Liver (tissue), 3 donors: Measurements from ENCODE around the gene GBE1.

Experiments
- ATF3 ChIP-seq: IDR thresholded peaks from 2 replicates; pipeline ENCODE4 v1.6.1; 2016; ENCODE audit warnings: antibody characterized with exemption
- EGR1 ChIP-seq, 2 donors: IDR thresholded peaks; 2 replicates each; pipeline ENCODE4 v1.6.1; 2016 to 2018; ENCODE audit warnings: antibody characterized with exemption in 2 of 2, low read depth in 2 of 2
- FOXA1 ChIP-seq: IDR thresholded peaks from 2 replicates; pipeline ENCODE4 v1.6.1; 2016; ENCODE audit warnings: antibody characterized with exemption
- HNF4A ChIP-seq, 2 donors: conservative IDR thresholded peaks; 2 replicates each; pipeline ENCODE4 v1.6.1; 2016; ENCODE audit warnings: antibody characterized with exemption in 2 of 2, mild to moderate bottlenecking in 2 of 2
- MAX ChIP-seq: IDR thresholded peaks from 2 replicates; pipeline ENCODE4 v1.6.1; 2016; ENCODE audit warnings: antibody characterized with exemption
- RAD21 ChIP-seq, 2 donors: IDR thresholded peaks; 2 replicates each; pipeline ENCODE4 v1.6.1; 2016; ENCODE audit warnings: antibody characterized with exemption in 2 of 2, mild to moderate bottlenecking in 2 of 2
- REST ChIP-seq: IDR thresholded peaks from 2 replicates; pipeline ENCODE4 v1.6.1; 2016; ENCODE audit warnings: antibody characterized with exemption, mild to moderate bottlenecking
- SP1 ChIP-seq: IDR thresholded peaks from 2 replicates; pipeline ENCODE4 v1.6.1; 2018; ENCODE audit warnings: antibody characterized with exemption, mild to moderate bottlenecking
- TF ChIP-seq, protein P1 (sequence below): fragments of 150-350 bp; IDR thresholded peaks from 2 replicates; pipeline ENCODE4 v1.5.1; 2017; ENCODE audit warnings: improper control_type of control experiment, low read depth, low read length; ENCODE audit not compliant: missing input control
- donor health status: healthy.
- donor health status: healthy.

DNA sequence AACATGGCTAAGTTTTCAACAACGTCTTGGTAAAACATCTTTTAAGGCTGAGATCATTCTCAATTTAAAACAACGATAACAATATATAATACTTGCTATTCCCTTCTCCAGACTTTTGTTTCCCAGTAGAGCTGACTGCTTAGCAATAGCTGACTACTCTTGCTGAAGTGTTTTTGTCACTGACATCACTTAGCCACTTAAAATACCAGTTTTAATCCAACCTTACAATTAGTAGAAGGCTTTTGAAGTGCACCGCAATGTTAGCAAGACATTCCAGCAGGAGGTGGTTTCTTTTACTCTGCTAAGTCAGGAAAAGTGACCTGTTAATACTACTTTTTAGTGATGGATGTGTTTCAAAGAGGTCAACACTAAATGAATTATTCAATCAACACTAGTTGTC, 28.7 kb upstream of the GBE1 start:
- TF ChIP-seq, protein P1, sequence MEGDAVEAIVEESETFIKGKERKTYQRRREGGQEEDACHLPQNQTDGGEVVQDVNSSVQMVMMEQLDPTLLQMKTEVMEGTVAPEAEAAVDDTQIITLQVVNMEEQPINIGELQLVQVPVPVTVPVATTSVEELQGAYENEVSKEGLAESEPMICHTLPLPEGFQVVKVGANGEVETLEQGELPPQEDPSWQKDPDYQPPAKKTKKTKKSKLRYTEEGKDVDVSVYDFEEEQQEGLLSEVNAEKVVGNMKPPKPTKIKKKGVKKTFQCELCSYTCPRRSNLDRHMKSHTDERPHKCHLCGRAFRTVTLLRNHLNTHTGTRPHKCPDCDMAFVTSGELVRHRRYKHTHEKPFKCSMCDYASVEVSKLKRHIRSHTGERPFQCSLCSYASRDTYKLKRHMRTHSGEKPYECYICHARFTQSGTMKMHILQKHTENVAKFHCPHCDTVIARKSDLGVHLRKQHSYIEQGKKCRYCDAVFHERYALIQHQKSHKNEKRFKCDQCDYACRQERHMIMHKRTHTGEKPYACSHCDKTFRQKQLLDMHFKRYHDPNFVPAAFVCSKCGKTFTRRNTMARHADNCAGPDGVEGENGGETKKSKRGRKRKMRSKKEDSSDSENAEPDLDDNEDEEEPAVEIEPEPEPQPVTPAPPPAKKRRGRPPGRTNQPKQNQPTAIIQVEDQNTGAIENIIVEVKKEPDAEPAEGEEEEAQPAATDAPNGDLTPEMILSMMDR, result no peak
- no peak for TF ChIP-seq MAX
- TF ChIP-seq REST, result no peak
- TF ChIP-seq RAD21 (IDR thresholded peaks at IDR 0.05), result no peak
- TF ChIP-seq HNF4A (conservative IDR thresholded peaks at IDR 0.05), result no peak
- TF ChIP-seq EGR1 (IDR thresholded peaks at IDR 0.05; ENCODE audit: low read depth in 2 of 2), result no peak
- no peak for TF ChIP-seq FOXA1
- TF ChIP-seq SP1, result no peak
- no peak for TF ChIP-seq ATF3
